ENCODE data around the gene LENG8.
"Not testable (repeated sequence)": the region's sequence is repeated elsewhere in the genome, so short reads cannot be mapped to it uniquely, and the experiment has no call there.

- not testable (repeated sequence) for TF ChIP-seq POLR2AphosphoS5 (IDR thresholded peaks at IDR 0.05; ENCODE audit: low read depth, low read length); CEBPB (IDR thresholded peaks at IDR 0.05; ENCODE audit: low read depth); POLR2A (IDR thresholded peaks at IDR 0.05; ENCODE audit: borderline replicate concordance, extremely low read depth, insufficient read depth, insufficient read length); CTCF (IDR thresholded peaks at IDR 0.05 in 2 of 3, conservative IDR thresholded peaks at IDR 0.05 in 1 of 3; ENCODE audit: borderline replicate concordance in 1 of 3, insufficient read depth in 1 of 3, low read depth in 2 of 3, low read length in 2 of 3); ZFX (IDR thresholded peaks at IDR 0.05); EZH2 (IDR thresholded peaks at IDR 0.05)
Observed at GRCh38 chr19:54507038-54507717, 58.2 kb downstream of the LENG8 start.

All from HCT116 (cell line).